ENCODE results near the gene FAF1.

FAF1 gene

DNA sequence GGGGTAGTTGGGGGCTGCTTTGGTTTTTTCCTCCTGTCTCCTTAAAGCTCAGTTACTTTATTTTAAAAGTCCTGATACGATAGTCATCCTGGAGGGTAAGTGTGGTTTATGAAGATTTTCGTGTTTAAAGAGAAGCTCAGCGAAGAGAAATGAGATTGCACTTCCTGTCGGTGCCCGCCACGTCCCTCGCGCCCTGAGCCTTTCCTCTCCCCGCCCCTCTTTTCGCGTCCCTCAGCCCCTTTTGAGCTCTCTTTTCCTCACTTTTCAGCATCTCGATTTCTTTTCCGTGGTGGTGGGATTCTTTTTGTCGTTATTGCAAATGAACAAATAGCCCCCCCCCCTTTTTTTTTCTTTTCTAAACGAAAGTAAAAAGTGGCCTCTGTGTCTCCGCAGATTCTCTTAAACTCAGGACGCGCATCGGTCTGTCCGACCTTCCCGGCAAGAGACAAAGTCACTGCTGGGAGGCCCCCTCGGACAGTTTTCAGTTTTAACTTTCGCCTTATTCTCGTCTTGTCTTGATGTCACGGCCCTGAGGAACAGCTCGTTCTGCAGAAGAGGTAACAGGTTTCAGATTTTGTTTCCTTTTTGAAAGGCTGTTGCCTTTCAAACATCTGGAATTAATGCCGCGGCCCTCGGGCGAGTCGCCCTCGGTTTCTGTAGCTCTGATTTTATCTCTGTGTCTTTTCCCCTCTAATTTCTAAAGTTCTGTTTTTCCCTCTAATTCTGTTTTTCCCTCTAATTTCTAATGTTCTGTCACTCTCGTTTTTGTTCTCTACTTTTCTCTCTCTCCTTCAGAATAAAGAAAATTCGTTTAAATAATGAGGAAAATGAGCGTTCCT, 535.8 kb downstream of the FAF1 start:
- Histone ChIP-seq H3K4me3 (ENCODE audit: low read length) (no peak overlapping the region), H3K4me2 (ENCODE audit: low read length) (no peak overlapping the region), H3K9me3 (ENCODE audit: control insufficient read depth, insufficient read depth, low read length) (no peaks in the 10 kb centered on the region), H4K20me1 (ENCODE audit: control insufficient read depth, insufficient read depth, low read depth, low read length) (no peaks in the 10 kb centered on the region), H3F3A (ENCODE audit: control insufficient read depth, insufficient read depth) (no peaks in the 10 kb centered on the region), H3K79me2 (ENCODE audit: control insufficient read depth, low read length) (no peaks in the 10 kb centered on the region), H3K9me2 (replicated peaks; ENCODE audit: control insufficient read depth, low read length) (no peaks in the 10 kb centered on the region), H3K27ac (ENCODE audit: low read depth, low read length) (no peak overlapping the region), H3K4me1 (ENCODE audit: control insufficient read depth, low read length) (no peaks in the 10 kb centered on the region), H3K27me3 (ENCODE audit: control insufficient read depth, low read length) (peaks cover 14% of the 10 kb centered on the region; the same call in 1 of the 2 replicates), H3K36me3 (ENCODE audit: control insufficient read depth, low read length) (no peaks in the 10 kb centered on the region)
- TF ChIP-seq, protein P1, sequence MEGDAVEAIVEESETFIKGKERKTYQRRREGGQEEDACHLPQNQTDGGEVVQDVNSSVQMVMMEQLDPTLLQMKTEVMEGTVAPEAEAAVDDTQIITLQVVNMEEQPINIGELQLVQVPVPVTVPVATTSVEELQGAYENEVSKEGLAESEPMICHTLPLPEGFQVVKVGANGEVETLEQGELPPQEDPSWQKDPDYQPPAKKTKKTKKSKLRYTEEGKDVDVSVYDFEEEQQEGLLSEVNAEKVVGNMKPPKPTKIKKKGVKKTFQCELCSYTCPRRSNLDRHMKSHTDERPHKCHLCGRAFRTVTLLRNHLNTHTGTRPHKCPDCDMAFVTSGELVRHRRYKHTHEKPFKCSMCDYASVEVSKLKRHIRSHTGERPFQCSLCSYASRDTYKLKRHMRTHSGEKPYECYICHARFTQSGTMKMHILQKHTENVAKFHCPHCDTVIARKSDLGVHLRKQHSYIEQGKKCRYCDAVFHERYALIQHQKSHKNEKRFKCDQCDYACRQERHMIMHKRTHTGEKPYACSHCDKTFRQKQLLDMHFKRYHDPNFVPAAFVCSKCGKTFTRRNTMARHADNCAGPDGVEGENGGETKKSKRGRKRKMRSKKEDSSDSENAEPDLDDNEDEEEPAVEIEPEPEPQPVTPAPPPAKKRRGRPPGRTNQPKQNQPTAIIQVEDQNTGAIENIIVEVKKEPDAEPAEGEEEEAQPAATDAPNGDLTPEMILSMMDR (IDR thresholded peaks at IDR 0.05; ENCODE audit: low read depth, low read length, poor library complexity, severe bottlenecking): no peak
- TF ChIP-seq EZH2phosphoT487 (IDR thresholded peaks at IDR 0.05; ENCODE audit: borderline replicate concordance, low read length): no peak

DNA sequence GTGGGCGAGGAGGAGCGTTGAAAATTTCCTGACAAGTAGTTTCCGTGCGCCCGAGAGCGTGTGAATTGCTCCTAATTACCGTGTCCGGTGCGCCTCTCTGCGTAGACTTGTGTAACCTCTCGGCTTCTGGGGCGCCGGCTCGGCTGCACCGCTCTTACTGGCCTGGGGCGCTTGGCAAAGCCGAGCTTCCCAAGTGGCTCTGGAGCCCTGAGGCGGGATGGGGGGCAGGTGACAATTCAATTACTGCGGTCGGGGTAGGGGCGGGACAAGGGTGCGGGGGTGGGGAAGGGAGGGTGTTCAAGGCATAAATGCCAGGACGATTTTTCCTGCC, 536.4 kb downstream of the FAF1 start:
- no peak overlapping the region for H3K4me2 ChIP-seq (ENCODE audit: low read length)
- H3K4me3 ChIP-seq (ENCODE audit: low read length): no peak overlapping the region
- H3K9me2 ChIP-seq (replicated peaks; ENCODE audit: control insufficient read depth, low read length): no peaks in the 10 kb centered on the region
- TF ChIP-seq, protein P1 (IDR thresholded peaks at IDR 0.05; ENCODE audit: low read depth, low read length, poor library complexity, severe bottlenecking): no peak
- no peak for TF ChIP-seq EZH2phosphoT487 (IDR thresholded peaks at IDR 0.05; ENCODE audit: borderline replicate concordance, low read length)
- no peaks in the 10 kb centered on the region for H3K36me3 ChIP-seq (ENCODE audit: control insufficient read depth, low read length)
- no peaks in the 10 kb centered on the region for H3F3A ChIP-seq (ENCODE audit: control insufficient read depth, insufficient read depth)
- no peaks in the 10 kb centered on the region for H3K4me1 ChIP-seq (ENCODE audit: control insufficient read depth, low read length)
- no peaks in the 10 kb centered on the region for H3K79me2 ChIP-seq (ENCODE audit: control insufficient read depth, low read length)
- no peak overlapping the region for H3K27ac ChIP-seq (ENCODE audit: low read depth, low read length)
- peaks cover 14% of the 10 kb centered on the region; the same call in 1 of the 2 replicates for H3K27me3 ChIP-seq (ENCODE audit: control insufficient read depth, low read length)
- H3K9me3 ChIP-seq (ENCODE audit: control insufficient read depth, insufficient read depth, low read length): peaks cover under 1% of the 10 kb centered on the region; the same call in 1 of the 2 replicates
- H4K20me1 ChIP-seq (ENCODE audit: control insufficient read depth, insufficient read depth, low read depth, low read length): no peaks in the 10 kb centered on the region

DNA sequence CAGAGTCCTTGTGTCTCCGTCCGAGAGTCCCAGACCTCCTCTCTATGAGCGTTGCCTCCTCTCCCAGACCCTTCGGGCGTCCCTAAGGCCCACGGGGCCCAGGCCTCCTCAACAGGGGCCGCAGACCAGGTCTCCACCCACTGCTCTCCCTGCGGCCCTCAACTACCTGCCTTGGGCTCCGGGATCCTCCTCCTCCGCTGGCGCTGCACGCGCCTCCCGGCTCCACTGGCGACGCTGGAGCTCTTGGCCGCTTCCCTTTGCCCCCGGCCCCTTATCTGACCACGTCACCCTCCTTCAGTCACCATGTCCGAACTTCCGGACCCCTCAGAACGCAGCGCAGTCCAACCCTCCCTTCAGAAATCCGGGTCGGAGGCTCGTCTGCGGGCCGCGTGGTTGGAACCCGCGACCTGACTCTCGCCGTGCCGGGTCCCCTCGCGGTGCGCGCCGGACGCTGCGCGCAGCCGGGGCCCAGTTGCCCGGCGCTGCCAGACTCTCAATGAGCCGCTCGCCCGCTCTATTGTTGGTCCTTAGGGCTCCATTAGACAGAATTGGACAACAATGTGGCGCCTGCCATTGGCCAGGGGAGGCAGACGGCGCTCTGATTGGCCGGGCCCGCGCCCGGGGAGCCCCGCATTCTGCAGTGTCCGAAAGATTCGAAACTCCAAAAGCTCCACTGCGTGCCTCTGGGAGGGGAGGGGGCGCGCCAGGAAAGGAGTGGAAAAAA, 537.0 kb downstream of the FAF1 start, which contains the start of gene DMRTA2:
DMRTA2 (minus strand) TSS at position 498 of the 724 bp plus-strand sequence. CDS start 1,907 bp downstream, outside the sequence.
- H3K27ac ChIP-seq (ENCODE audit: low read depth, low read length): no peak within 1 kb of the TSS
- H3K79me2 ChIP-seq (ENCODE audit: control insufficient read depth, low read length): no peaks in the 10 kb centered on the region
- no peaks in the 10 kb centered on the region for H3F3A ChIP-seq (ENCODE audit: control insufficient read depth, insufficient read depth)
- no peaks in the 10 kb centered on the region for H3K36me3 ChIP-seq (ENCODE audit: control insufficient read depth, low read length)
- H3K27me3 ChIP-seq (ENCODE audit: control insufficient read depth, low read length): peaks cover 9% of the 10 kb centered on the region; the same call in 1 of the 2 replicates
- no peaks in the 10 kb centered on the region for H4K20me1 ChIP-seq (ENCODE audit: control insufficient read depth, insufficient read depth, low read depth, low read length)
- H3K4me2 ChIP-seq (ENCODE audit: low read length): no peak within 1 kb of the TSS
- H3K9me2 ChIP-seq (replicated peaks; ENCODE audit: control insufficient read depth, low read length): no peaks in the 10 kb centered on the region
- H3K9me3 ChIP-seq (ENCODE audit: control insufficient read depth, insufficient read depth, low read length): peaks cover 4% of the 10 kb centered on the region; the same call in 1 of the 2 replicates
- H3K4me1 ChIP-seq (ENCODE audit: control insufficient read depth, low read length): no peaks in the 10 kb centered on the region
- no peak for TF ChIP-seq EZH2phosphoT487 (IDR thresholded peaks at IDR 0.05; ENCODE audit: borderline replicate concordance, low read length)
- TF ChIP-seq, protein P1 (IDR thresholded peaks at IDR 0.05; ENCODE audit: low read depth, low read length, poor library complexity, severe bottlenecking): no peak
- H3K4me3 ChIP-seq (ENCODE audit: low read length): no peak within 1 kb of the TSS

Measured in DOHH2 (cell line).